Measurements from ENCODE around the gene COL6A2.
"Not testable (repeated sequence)": the region's sequence is repeated elsewhere in the genome, so short reads cannot be mapped to it uniquely, and the experiment has no call there.

- TF ChIP-seq CTCF (IDR thresholded peaks at IDR 0.05); EP300 (IDR thresholded peaks at IDR 0.05); BHLHE40 (IDR thresholded peaks at IDR 0.05; ENCODE audit: low read depth, low read length); JUN (IDR thresholded peaks at IDR 0.05); POLR2A (IDR thresholded peaks at IDR 0.05; ENCODE audit: low read length); REST (IDR thresholded peaks at IDR 0.05); HDAC2 (IDR thresholded peaks at IDR 0.05); ZSCAN20 (CRISPR knock-in tag; IDR thresholded peaks at IDR 0.05); RFX5 (IDR thresholded peaks at IDR 0.05); MAZ (IDR thresholded peaks at IDR 0.05; ENCODE audit: borderline replicate concordance, low read depth, low read length); MAX (IDR thresholded peaks at IDR 0.05); RNF2 (IDR thresholded peaks at IDR 0.05; ENCODE audit: borderline replicate concordance, low read depth); USF2 (IDR thresholded peaks at IDR 0.05); MYC (IDR thresholded peaks at IDR 0.05; ENCODE audit: borderline replicate concordance, low read length): not testable (repeated sequence)
Measured at GRCh38 chr21:46176443-46177129, 78.7 kb downstream of the COL6A2 start.

Data from A549 (cell line).